ENCODE data around the gene ANGPTL4. TPM values are rescaled to one million over a fixed set of nuclear protein-coding genes. Genes with fewer than 3 reads are reported as not detected.

Gene ANGPTL4
- polyA plus RNA-seq, 1 donor from 2014 or later: not detected

DNA sequence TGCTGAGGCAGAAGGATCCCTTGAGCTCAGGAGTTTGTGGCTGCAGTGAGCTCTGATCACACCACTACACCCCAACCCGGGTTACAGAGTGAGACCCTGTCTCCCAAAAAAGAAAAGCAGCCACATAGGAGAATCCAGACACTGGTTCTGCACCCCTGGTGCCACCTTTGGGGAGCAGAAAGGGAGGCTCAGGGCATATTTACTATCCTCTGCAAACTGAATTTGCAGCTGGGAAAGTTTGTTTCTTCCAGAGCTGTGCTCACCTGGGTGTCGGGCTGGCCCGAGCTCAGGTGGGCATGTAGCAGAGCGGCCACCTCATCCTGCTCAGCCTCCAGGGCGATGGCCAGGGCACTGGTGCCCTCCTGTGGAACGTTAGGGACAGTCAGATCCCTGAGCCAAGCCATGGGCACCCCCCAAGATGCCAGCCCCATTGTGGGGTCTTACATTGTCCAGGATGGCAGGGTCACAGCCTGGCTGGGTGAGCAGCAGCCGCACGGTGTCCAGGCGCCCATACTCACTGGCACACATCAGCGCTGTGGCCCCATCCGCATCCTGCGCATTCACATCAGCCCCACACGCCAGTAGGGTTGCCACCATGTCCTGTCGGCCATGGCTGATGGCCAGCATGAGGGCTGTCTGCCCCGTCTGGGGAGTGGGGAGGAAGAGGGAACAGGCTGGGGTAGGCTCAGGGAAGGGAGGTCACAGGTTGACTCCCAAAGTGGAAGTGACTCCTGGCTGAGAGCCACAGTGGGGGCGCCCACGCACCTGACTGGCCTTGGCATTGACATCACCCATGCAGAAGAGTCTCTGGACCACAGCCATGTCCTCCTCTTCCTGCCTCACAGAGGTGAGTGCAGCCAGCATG, 39.5 kb upstream of the ANGPTL4 start:
- TF ChIP-seq POLR2AphosphoS5 (IDR thresholded peaks at IDR 0.05) (no peak), SMC3 (conservative IDR thresholded peaks at IDR 0.05; ENCODE audit: poor library complexity) (no peak), TAF1 (IDR thresholded peaks at IDR 0.05; ENCODE audit: low read depth) (no peak), EP300 (conservative IDR thresholded peaks at IDR 0.05; ENCODE audit: poor library complexity, severe bottlenecking) (no peak), RAD21 (conservative IDR thresholded peaks at IDR 0.05) (no peak), MXI1 (conservative IDR thresholded peaks at IDR 0.05; ENCODE audit: poor library complexity, severe bottlenecking) (no peak), EZH2 (IDR thresholded peaks at IDR 0.05; ENCODE audit: borderline replicate concordance, insufficient read depth, low read length, poor library complexity, severe bottlenecking) (no peak)
- TF ChIP-seq, protein P1, sequence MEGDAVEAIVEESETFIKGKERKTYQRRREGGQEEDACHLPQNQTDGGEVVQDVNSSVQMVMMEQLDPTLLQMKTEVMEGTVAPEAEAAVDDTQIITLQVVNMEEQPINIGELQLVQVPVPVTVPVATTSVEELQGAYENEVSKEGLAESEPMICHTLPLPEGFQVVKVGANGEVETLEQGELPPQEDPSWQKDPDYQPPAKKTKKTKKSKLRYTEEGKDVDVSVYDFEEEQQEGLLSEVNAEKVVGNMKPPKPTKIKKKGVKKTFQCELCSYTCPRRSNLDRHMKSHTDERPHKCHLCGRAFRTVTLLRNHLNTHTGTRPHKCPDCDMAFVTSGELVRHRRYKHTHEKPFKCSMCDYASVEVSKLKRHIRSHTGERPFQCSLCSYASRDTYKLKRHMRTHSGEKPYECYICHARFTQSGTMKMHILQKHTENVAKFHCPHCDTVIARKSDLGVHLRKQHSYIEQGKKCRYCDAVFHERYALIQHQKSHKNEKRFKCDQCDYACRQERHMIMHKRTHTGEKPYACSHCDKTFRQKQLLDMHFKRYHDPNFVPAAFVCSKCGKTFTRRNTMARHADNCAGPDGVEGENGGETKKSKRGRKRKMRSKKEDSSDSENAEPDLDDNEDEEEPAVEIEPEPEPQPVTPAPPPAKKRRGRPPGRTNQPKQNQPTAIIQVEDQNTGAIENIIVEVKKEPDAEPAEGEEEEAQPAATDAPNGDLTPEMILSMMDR (IDR thresholded peaks at IDR 0.05; ENCODE audit: poor library complexity, severe bottlenecking): no peak
- TF ChIP-seq, protein P2, sequence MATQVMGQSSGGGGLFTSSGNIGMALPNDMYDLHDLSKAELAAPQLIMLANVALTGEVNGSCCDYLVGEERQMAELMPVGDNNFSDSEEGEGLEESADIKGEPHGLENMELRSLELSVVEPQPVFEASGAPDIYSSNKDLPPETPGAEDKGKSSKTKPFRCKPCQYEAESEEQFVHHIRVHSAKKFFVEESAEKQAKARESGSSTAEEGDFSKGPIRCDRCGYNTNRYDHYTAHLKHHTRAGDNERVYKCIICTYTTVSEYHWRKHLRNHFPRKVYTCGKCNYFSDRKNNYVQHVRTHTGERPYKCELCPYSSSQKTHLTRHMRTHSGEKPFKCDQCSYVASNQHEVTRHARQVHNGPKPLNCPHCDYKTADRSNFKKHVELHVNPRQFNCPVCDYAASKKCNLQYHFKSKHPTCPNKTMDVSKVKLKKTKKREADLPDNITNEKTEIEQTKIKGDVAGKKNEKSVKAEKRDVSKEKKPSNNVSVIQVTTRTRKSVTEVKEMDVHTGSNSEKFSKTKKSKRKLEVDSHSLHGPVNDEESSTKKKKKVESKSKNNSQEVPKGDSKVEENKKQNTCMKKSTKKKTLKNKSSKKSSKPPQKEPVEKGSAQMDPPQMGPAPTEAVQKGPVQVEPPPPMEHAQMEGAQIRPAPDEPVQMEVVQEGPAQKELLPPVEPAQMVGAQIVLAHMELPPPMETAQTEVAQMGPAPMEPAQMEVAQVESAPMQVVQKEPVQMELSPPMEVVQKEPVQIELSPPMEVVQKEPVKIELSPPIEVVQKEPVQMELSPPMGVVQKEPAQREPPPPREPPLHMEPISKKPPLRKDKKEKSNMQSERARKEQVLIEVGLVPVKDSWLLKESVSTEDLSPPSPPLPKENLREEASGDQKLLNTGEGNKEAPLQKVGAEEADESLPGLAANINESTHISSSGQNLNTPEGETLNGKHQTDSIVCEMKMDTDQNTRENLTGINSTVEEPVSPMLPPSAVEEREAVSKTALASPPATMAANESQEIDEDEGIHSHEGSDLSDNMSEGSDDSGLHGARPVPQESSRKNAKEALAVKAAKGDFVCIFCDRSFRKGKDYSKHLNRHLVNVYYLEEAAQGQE (IDR thresholded peaks at IDR 0.05; ENCODE audit: borderline replicate concordance): no peak
- Histone ChIP-seq H4K20me1 (ENCODE audit: insufficient read depth) (peaks cover 6% of the 10 kb centered on the region), H2AFZ (ENCODE audit: low read depth, low read length) (no peak overlapping the region)

DNA sequence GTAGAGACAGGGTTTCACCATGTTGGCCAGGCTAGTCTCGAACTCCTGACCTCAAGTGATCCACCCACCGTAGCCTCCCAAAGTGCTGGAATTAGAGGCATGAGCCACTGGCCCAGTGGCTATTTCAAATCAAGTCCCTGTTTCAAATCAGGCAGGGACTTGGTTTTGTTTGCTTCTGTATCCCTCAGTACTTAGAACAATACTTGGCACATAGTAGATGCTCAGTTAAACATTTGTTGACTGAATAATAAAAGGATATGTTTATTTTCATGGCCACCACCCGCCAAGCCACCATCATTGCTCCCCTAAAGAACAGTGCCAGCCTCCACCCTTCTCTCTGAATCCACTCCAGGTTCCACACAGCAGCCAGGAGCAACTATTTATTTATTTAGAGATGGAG, 38.5 kb upstream of the ANGPTL4 start:
- no peak overlapping the region for H3K4me2 ChIP-seq (ENCODE audit: low read length)
- no peaks in the 10 kb centered on the region for H3K9me3 ChIP-seq (ENCODE audit: low read length)
- no peaks in the 10 kb centered on the region for H3F3A ChIP-seq (ENCODE audit: insufficient read depth, low read length, poor library complexity, severe bottlenecking)
- no peak overlapping the region for H2AFZ ChIP-seq (ENCODE audit: low read depth, low read length)
- H3K9ac ChIP-seq (ENCODE audit: low read length): no peak overlapping the region
- no peak overlapping the region for H3K27ac ChIP-seq (ENCODE audit: low read length)
- peaks cover 6% of the 10 kb centered on the region for H4K20me1 ChIP-seq (ENCODE audit: insufficient read depth)
- H3K4me3 ChIP-seq (ENCODE audit: low read length): no peak overlapping the region
- TF ChIP-seq RAD21 (conservative IDR thresholded peaks at IDR 0.05) (no peak), POLR2AphosphoS5 (IDR thresholded peaks at IDR 0.05) (no peak), EP300 (conservative IDR thresholded peaks at IDR 0.05; ENCODE audit: poor library complexity, severe bottlenecking) (no peak), MXI1 (conservative IDR thresholded peaks at IDR 0.05; ENCODE audit: poor library complexity, severe bottlenecking) (no peak), SMC3 (conservative IDR thresholded peaks at IDR 0.05; ENCODE audit: poor library complexity) (no peak), EZH2 (IDR thresholded peaks at IDR 0.05; ENCODE audit: borderline replicate concordance, insufficient read depth, low read length, poor library complexity, severe bottlenecking) (no peak), TAF1 (IDR thresholded peaks at IDR 0.05; ENCODE audit: low read depth) (no peak)
- TF ChIP-seq, protein P1 (IDR thresholded peaks at IDR 0.05; ENCODE audit: poor library complexity, severe bottlenecking): no peak
- TF ChIP-seq, protein P2 (IDR thresholded peaks at IDR 0.05; ENCODE audit: borderline replicate concordance): no peak
- H3K9me2 ChIP-seq (ENCODE audit: insufficient read depth, low read length): no peaks in the 10 kb centered on the region
- H3K36me3 ChIP-seq (ENCODE audit: insufficient read depth, low read length): no peaks in the 10 kb centered on the region
- no peaks in the 10 kb centered on the region for H3K27me3 ChIP-seq (ENCODE audit: insufficient read depth, low read depth, low read length)
- H3K79me2 ChIP-seq (replicated peaks; ENCODE audit: insufficient read depth, low read length): peaks cover 20% of the 10 kb centered on the region

More for the DNA sequence above, 39.5 kb upstream of the ANGPTL4 start:
- Histone ChIP-seq H3K4me2 (ENCODE audit: low read length) (no peak overlapping the region), H3K9ac (ENCODE audit: low read length) (no peak overlapping the region), H3K79me2 (replicated peaks; ENCODE audit: insufficient read depth, low read length) (peaks cover 29% of the 10 kb centered on the region), H3K36me3 (ENCODE audit: insufficient read depth, low read length) (no peaks in the 10 kb centered on the region), H3K27ac (ENCODE audit: low read length) (no peak overlapping the region), H3F3A (ENCODE audit: insufficient read depth, low read length, poor library complexity, severe bottlenecking) (no peaks in the 10 kb centered on the region), H3K9me2 (ENCODE audit: insufficient read depth, low read length) (no peaks in the 10 kb centered on the region), H3K9me3 (ENCODE audit: low read length) (no peaks in the 10 kb centered on the region), H3K27me3 (ENCODE audit: insufficient read depth, low read depth, low read length) (no peaks in the 10 kb centered on the region), H3K4me3 (ENCODE audit: low read length) (no peak overlapping the region)
